Measurements from ENCODE around the gene TDRD7. TPM values are rescaled to one million over a fixed set of nuclear protein-coding genes. Genes with fewer than 3 reads are reported as not detected.

Gene TDRD7
- total RNA-seq, 4 donors from 2014 or later = 3.6 to 19.4 (median 14.8) TPM

GRCh38 chr9:97517331-97518089 lies 105.6 kb downstream of the TDRD7 start:
- intact Hi-C loops (cut with DNase I; ENCODE audit: low total_unique reads) = no loop called here
- DNase-seq = no peak
- Histone ChIP-seq H3K4me3 (no peak overlapping the region), H3K9me3 (no peaks in the 10 kb centered on the region), H3K36me3 (no peaks in the 10 kb centered on the region), H3K27me3 (no peaks in the 10 kb centered on the region), H3K4me1 (peaks cover 16 to 17% of the 10 kb centered on the region in 2 donors), H3K27ac (peak overlapping the region; percentile 85 to 98)
- TF ChIP-seq POLR2A (IDR thresholded peaks at IDR 0.05) (no peak), CTCF (IDR thresholded peaks at IDR 0.05) (no peak)

GRCh38 chr9:97518166-97518908 lies 106.4 kb downstream of the TDRD7 start:
- Histone ChIP-seq H3K27ac (peak overlapping the region; percentile 85 to 98), H3K9me3 (no peaks in the 10 kb centered on the region), H3K4me1 (peaks cover 16 to 17% of the 10 kb centered on the region in 2 donors), H3K4me3 (no peak overlapping the region), H3K36me3 (no peaks in the 10 kb centered on the region), H3K27me3 (no peaks in the 10 kb centered on the region)
- intact Hi-C loops (cut with DNase I; ENCODE audit: low total_unique reads) = no loop called here
- DNase-seq = peak in 1 of 2 donors; percentile 11
- TF ChIP-seq POLR2A (IDR thresholded peaks at IDR 0.05) (no peak), CTCF (IDR thresholded peaks at IDR 0.05) (no peak)

- Histone ChIP-seq H3K27me3 (no peaks in the 10 kb centered on the region), H3K4me3 (no peak overlapping the region), H3K4me1 (peaks cover 16 to 17% of the 10 kb centered on the region in 2 donors), H3K27ac (peak overlapping the region; percentile 85 to 98), H3K36me3 (no peaks in the 10 kb centered on the region), H3K9me3 (no peaks in the 10 kb centered on the region)
- peak; percentile 26 to 49 for TF ChIP-seq POLR2A (IDR thresholded peaks at IDR 0.05)
- TF ChIP-seq CTCF (IDR thresholded peaks at IDR 0.05) = no peak
- intact Hi-C loops (cut with DNase I; ENCODE audit: low total_unique reads) = no loop called here
- DNase-seq = peak; percentile 78 to 94
Observed at GRCh38 chr9:97518909-97519307, 107.0 kb downstream of the TDRD7 start.

- no peaks in the 10 kb centered on the region for H3K27me3 ChIP-seq
- TF ChIP-seq CTCF (IDR thresholded peaks at IDR 0.05) (no peak), POLR2A (IDR thresholded peaks at IDR 0.05) (no peak)
- peaks cover 16 to 17% of the 10 kb centered on the region in 2 donors for H3K4me1 ChIP-seq
- no peaks in the 10 kb centered on the region for H3K36me3 ChIP-seq
- no peaks in the 10 kb centered on the region for H3K9me3 ChIP-seq
- intact Hi-C loops (cut with DNase I; ENCODE audit: low total_unique reads) = no loop called here
- H3K27ac ChIP-seq = peak overlapping the region; percentile 85 to 98
- DNase-seq = no peak
- H3K4me3 ChIP-seq = no peak overlapping the region
Observed at GRCh38 chr9:97519441-97519970, 107.6 kb downstream of the TDRD7 start.
